Stimulated activated CD4-positive, alpha-beta T cell treated with anti-CD3 and anti-CD28 coated beads, Interleukin-1b, Interleukin-23, amount 100 ng/mL, for 4 hours (primary cell): Measurements from ENCODE around the gene PIGP.
"Not testable (repeated sequence)": the region's sequence is repeated elsewhere in the genome, so short reads cannot be mapped to it uniquely, and the experiment has no call there.

ENCODE experiments used
- DNase-seq, 2 donors: peaks; one replicate each; pipeline ENCODE4 v3.0.0-alpha.2; 2020; ENCODE audit warnings: low read depth in 2 of 2

Gene PIGP

GRCh38 chr21:37076087-37076850, 3.4 kb upstream of the PIGP start:
- no peak for DNase-seq

- no peak for DNase-seq
These were observed 2.4 kb upstream of the PIGP start for GRCh38 chr21:37075214-37075770.

DNA sequence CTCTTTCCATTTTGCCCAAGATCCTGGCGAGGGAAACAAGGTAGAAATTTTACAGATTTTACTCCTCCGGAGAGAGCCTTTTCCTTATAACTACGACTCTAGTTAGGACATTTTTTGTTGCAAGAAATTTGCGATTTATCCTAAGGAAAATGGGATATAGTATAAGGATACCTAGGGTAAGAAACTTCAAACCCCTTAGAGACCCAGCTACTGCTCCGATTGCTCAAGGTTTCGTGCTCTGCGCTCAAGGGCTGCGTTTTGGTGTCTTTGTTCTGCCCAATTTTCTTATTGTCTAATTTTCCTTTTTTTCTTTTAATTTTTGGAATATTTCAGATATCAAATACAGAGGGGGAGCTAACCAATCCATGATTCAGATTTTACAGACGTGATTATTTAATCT, 1.7 kb upstream of the PIGP start:
- no peak for DNase-seq

DNA sequence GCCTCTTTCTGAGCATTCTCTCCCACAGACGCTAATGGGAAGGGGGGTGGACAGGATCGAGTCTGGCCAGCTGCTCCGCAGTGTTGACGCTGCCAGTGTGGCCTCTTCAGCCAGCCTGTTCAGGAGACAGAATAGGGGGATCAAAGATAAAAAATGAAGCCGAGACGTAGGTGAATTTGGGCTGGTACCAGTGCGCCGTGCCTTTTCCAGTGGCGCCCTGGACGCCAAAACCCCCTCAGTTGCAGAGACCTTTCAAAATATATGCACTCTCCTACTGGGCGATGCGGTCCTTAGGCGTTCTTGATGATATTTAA, 1.3 kb upstream of the PIGP start:
- no peak for DNase-seq

DNA sequence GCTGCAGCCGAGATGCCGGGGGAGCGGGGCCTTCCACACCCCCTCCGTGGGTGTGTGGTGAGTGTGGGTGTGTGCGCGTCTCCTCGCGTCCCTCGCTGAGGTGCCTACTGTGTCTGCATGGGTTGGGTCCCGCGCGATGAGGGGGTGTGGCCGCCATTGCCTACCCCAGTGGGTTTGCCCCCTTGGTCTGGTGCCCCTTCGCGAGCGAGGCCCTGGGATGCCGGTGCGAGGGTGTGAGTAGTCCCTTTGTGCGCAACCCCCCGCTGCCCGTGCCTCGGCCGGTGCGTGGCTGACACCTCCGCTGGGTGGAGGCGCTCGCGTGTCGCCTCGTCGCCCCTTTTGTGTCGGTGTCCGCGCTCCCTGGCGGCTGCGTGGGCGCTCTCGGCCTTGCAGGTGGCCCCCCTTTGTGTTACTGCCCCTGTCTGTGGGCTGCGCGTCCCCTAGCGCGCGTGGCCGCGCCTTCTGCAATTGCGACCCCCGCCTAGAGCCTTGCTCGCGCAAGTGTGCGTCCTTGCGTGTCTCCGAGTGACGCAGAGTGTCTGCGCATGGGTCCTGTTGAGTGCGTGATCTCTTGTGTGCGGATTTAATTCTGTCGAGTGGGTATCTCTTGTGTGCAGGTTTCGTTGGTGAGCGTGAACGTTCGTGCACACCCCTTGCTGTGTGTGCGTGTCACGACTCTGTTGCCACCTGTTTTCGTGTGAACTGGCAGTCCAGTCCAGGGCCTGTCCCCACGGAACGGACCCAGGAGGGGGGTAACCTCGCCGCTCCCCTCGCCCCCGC, 736 bp upstream of the PIGP start:
- DNase-seq, result peak; percentile 35 to 48

DNA sequence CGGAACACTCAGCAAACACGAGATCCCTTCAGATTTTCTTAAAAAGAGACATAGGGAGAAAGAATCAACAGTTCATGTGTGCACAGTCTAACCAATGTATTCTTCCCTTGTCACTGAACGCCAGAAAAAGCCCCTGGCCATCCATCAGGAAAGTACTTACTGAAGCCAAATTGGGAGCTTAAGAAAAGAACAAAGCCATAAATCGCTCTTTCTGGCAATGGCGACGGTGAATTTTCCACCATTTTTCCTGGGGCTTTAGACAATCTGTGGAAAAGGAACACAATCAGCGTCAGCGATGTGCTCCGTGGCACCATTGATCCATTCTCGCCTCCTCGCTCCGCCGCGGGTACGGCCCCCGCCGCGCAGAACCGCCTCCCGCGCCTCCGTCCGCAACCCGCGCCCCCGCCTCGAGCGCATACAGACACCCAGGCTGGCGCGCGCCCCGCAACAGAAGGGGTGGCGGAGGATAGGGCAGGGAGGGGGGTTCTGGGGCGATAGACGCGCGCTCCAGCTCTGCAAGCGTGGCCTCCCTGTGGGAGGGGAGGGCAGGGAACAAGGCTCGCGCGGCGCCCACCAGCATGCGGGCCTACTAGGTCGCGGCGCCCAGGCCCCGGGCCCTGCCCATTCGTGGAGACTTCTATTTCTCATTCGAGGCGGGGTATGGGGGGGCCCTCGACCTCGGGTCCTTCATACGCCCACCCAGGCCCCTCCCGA, 440 bp downstream of the PIGP start:
- peak; percentile 65 for DNase-seq

DNA sequence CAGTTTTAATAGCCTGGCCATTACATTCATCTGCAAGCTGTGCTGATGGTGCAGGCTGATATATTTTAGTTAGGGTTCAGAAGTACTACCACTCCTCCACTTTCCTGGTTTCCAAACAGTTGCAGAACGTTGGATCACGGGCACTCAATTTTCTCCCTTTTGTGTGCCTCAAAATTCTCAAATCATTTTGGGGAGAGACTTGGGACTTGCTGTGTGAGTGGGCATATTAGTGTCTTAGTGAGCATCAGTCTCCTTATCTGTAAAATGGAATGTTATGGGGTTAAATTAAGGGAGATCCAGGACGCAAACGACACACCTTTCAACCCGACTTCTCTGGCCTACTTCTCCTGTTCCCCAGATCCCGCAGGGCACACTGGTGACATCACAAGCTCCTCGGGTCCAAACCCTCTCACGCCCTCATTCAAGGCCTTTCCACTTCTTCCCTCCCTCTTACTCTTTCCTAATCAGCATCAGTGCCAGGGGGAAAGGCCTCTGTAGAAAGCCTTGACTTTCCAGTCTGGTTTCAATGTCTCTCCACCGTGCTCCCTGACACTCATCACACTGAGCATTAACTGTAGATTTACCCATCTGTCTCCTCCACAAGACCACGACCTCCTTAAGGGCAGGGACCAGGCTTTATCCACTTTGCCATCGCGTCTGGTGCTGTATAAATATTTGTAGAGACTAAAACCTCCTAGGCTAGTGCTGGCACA, 1.2 kb downstream of the PIGP start:
- no peak for DNase-seq

GRCh38 chr21:37065561-37066177, 7.2 kb downstream of the PIGP start:
- DNase-seq, result no peak

DNA sequence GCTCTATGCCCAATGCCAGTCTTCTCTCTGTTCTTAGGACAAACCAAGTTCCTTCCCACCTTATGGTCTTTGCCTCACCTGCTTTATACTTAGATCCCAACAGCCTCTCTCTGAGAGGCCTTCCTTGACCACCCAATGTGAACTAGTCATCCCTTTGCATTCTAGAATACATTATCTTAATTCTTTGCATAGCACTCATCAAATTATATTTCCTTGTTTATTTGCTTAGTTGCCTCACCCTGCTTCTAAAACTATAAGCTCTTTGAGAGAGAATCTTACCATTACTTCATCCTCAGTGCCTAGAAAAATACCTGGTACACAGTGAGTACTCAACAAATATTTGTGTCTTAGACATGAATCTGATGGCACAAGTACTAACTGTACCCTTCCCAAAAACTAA, 8.0 kb downstream of the PIGP start:
- no peak for DNase-seq

GRCh38 chr21:37063433-37063832, 9.4 kb downstream of the PIGP start:
- no peak for DNase-seq

DNA sequence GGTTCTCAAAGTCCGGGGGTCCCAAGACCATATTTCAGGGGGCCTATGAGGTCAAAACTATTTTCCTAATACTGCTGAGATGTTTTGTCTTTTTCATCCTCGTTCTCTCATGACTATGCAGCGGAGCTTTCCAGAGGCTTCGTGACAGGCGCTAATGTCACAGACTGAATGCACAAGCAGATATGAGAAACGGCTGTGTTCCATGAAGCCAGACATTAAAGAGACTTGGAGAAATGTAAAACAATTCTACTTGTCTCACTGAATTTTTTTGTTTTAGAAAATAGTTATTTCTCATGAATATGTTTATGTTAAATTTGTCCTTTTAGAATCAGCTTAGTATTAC, 10.3 kb downstream of the PIGP start:
- no peak for DNase-seq

DNA sequence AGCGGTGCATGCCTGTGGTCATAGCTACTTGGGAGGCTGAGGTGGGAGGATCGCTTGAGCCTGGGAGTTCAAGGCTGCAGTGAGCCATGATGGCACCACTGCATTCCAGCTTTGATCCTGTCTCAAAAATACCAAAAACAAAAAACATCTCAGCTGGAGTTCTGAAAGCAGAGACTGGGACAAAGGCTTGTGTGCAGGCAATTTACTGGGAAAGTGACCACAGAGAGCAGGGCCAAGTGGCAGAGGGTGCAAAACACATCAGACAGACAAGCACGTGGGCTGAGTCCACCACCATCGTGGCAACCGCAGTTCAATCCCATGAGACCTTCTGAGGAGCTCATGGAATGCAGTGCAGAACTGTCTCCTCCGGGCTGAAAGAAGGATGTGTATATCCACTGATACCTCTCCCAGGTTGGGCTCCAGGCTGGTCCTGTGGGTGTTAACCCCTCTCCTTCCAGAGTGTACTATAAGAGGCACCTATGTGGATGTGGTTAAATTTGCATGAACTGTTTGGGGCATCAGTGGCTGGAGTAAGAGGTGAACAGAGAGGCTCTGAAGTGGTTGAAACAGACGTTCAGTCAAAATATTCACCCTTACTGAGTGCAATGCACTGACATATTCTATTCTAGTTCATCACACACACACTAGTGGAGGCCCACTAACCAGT, 10.8 kb downstream of the PIGP start:
- DNase-seq, result no peak

- no peak for DNase-seq
These were observed 12.6 kb downstream of the PIGP start for GRCh38 chr21:37060296-37060695.

DNA sequence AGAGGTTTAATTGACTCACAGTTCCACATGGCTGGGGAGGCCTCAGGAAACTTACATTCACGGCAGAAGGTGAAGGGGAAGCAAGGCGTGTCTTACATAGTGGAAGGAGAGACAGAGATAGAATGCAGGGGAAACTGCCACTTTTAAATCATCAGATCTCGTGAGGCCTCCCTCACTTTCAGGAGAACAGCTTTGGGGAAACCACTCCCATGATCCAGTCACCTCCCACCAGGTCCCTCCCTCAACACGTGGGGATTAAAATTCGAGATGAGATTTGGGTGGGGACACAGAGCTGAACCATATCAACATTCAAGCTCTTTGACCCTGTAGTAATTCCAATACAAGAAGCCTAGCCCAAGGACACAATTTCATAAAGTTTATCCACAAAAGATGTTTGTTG, 13.7 kb downstream of the PIGP start:
- DNase-seq, result no peak

GRCh38 chr21:37058261-37058660, 14.6 kb downstream of the PIGP start:
- DNase-seq, result no peak

DNA sequence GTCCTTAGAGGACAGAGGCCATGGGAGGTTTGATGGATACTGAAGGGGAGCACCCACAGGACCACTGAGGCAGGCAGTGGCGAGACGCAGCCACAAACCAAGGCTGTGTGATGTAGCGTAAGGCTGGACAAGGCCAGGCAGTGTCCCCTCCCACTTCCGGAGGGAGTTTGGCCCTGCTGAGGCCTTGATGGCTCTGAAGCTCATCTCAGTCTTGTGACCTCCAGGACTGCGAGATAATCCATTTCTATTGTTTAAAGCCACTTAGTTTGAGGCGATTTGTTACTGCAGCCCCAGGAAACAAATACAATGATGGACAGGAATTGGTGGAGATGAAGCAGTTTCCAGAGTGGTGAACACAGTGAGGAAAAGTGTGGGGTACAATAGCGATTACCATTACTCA, 15.3 kb downstream of the PIGP start:
- no peak for DNase-seq

- DNase-seq, result no peak
These were observed 17.5 kb downstream of the PIGP start for GRCh38 chr21:37055271-37055855.

DNA sequence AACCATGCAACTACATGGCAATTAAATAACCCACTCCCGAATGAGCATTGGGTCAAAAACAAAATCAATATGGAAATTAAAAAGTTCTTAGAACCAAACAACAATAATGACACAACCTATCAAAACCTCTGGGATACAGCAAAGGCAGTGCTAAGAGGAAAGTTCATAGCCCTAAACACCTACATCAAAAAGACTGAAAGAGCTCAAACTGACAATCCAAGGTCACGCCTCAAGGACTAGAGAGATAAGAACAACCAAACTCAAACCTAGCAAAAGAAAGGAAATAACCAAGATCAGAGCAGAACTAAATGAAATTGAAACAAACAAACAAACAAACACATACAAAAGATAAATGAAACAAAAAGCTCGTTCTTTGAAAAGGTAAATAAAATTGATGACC, 23.1 kb downstream of the PIGP start:
- DNase-seq, result not testable (repeated sequence)

DNA sequence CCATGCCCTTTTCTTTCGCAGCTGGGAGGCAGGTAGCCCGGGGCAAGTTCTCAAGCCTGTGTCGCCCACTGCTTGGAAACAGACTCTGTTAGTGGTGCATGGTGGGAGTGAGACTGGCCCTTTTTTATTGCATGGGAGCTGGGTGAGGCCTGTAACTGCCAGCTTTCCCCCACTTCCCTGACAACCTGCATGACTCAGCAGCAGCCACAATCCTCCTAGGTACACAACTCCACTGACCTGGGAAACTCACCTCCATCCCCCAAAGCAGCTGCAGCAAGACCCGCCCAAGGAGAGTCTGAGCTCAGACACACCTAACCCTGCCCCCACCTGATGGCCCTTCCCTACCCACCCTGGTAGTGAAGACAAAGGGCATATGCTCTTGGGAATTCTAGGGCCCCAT, 25.8 kb downstream of the PIGP start:
- DNase-seq, result no peak

DNA sequence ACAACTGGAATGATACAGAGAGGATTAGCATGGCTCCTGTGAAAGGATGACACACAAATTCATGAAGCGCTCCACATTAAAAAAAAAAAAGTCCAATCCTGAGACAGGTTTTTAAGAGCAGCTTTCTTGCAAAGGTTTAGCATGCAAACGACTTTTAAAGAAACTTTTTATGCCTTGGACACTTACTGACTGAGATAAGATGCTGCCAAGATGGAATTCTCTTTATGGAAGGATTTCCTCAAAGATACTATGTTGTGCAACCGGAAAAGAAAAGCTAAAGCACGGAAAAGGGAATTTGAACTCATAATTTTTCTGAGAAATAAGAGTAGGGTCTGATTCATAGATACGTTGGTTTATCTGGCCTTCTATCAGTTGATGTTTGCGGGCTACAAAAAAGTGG, 27.3 kb downstream of the PIGP start:
- DNase-seq, result no peak

DNA sequence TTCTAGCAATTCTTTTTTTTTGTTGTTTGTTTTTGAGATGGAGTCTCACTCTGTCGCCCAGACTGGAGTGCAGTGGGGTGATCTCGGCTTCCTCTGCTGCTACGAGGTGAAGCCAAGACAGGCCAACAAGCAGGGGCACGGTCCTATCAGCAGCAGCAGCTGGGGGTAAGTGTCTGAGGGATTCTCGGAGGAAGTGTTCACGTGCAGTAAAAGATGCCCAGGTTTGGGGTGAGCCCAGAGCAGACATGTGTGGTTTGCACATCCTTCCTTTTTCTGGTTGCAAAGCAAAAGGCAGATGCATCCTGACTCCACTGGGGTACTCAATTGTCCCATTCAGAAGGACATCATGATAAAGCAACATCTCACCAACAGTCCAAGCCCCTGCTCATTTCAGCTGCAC, 27.7 kb downstream of the PIGP start:
- DNase-seq, result no peak
